ENCODE measurements around the gene VCAN.

VCAN gene

GRCh38 chr5:83543898-83544297, 72.4 kb downstream of the VCAN start:
- Histone ChIP-seq H3K4me3 (no peak overlapping the region), H3K9me3 (no peaks in the 10 kb centered on the region), H3K4me1 (no peaks in the 10 kb centered on the region), H3K36me3 (no peaks in the 10 kb centered on the region), H3K27me3 (no peaks in the 10 kb centered on the region), H3K27ac (peak overlapping the region; percentile 24 to 40)
- TF ChIP-seq CTCF (IDR thresholded peaks at IDR 0.05), result no peak
- DNase-seq, result no peak
- intact Hi-C loops (cut with DNase I; ENCODE audit: low total_unique reads), result no loop called here

GRCh38 chr5:83547161-83547560, 75.6 kb downstream of the VCAN start:
- no peaks in the 10 kb centered on the region for H3K27me3 ChIP-seq
- TF ChIP-seq CTCF (IDR thresholded peaks at IDR 0.05), result no peak
- peaks cover 0 to 6% (median 2%) of the 10 kb centered on the region in 4 donors for H3K4me1 ChIP-seq
- no peak overlapping the region for H3K4me3 ChIP-seq
- no peaks in the 10 kb centered on the region for H3K9me3 ChIP-seq
- intact Hi-C loops (cut with DNase I; ENCODE audit: low total_unique reads), result no loop called here
- H3K36me3 ChIP-seq, result no peaks in the 10 kb centered on the region
- no peak overlapping the region for H3K27ac ChIP-seq
- DNase-seq, result no peak

- TF ChIP-seq CTCF (IDR thresholded peaks at IDR 0.05), result no peak
- no peaks in the 10 kb centered on the region for H3K36me3 ChIP-seq
- peaks cover 0 to 10% (median 2%) of the 10 kb centered on the region in 4 donors for H3K4me1 ChIP-seq
- intact Hi-C loops (cut with DNase I; ENCODE audit: low total_unique reads), result no loop called here
- no peaks in the 10 kb centered on the region for H3K9me3 ChIP-seq
- no peak overlapping the region for H3K4me3 ChIP-seq
- DNase-seq, result no peak
- H3K27ac ChIP-seq, result no peak overlapping the region
- no peaks in the 10 kb centered on the region for H3K27me3 ChIP-seq
Observed at GRCh38 chr5:83547889-83548288, 76.3 kb downstream of the VCAN start.

- DNase-seq, result no peak
- Histone ChIP-seq H3K4me1 (peaks cover 0 to 10% (median 2%) of the 10 kb centered on the region in 4 donors), H3K4me3 (no peak overlapping the region), H3K9me3 (no peaks in the 10 kb centered on the region), H3K27ac (peak overlapping the region in 1 of 2 donors; percentile 28), H3K27me3 (no peaks in the 10 kb centered on the region), H3K36me3 (no peaks in the 10 kb centered on the region)
- intact Hi-C loops (cut with DNase I; ENCODE audit: low total_unique reads), result no loop called here
- no peak for TF ChIP-seq CTCF (IDR thresholded peaks at IDR 0.05)
Observed at GRCh38 chr5:83548581-83548980, 77.0 kb downstream of the VCAN start.

GRCh38 chr5:83549076-83549475, 77.5 kb downstream of the VCAN start:
- Histone ChIP-seq H3K36me3 (no peaks in the 10 kb centered on the region), H3K27me3 (no peaks in the 10 kb centered on the region), H3K9me3 (no peaks in the 10 kb centered on the region), H3K4me1 (peaks cover 0 to 10% (median 2%) of the 10 kb centered on the region in 4 donors), H3K4me3 (no peak overlapping the region), H3K27ac (peak overlapping the region in 1 of 2 donors; percentile 28)
- no peak for TF ChIP-seq CTCF (IDR thresholded peaks at IDR 0.05)
- no peak for DNase-seq
- intact Hi-C loops (cut with DNase I; ENCODE audit: low total_unique reads), result no loop called here

GRCh38 chr5:83549674-83550073, 78.1 kb downstream of the VCAN start:
- H3K27ac ChIP-seq, result no peak overlapping the region
- intact Hi-C loops (cut with DNase I; ENCODE audit: low total_unique reads), result no loop called here
- no peak for DNase-seq
- no peak overlapping the region for H3K4me3 ChIP-seq
- H3K27me3 ChIP-seq, result no peaks in the 10 kb centered on the region
- peaks cover 0 to 10% (median 2%) of the 10 kb centered on the region in 4 donors for H3K4me1 ChIP-seq
- TF ChIP-seq CTCF (IDR thresholded peaks at IDR 0.05), result no peak
- H3K9me3 ChIP-seq, result no peaks in the 10 kb centered on the region
- H3K36me3 ChIP-seq, result no peaks in the 10 kb centered on the region
